Fibroblast of the aortic adventitia (primary cell): ENCODE data around the gene CYGB. TPM values are rescaled to one million over a fixed set of nuclear protein-coding genes. Genes with fewer than 3 reads are reported as not detected.
A peak's percentile ranks its signal among the peaks of the same experiment; 100 is the strongest.
"Not testable (repeated sequence)": the region's sequence is repeated elsewhere in the genome, so short reads cannot be mapped to it uniquely, and the experiment has no call there.

Source experiments
- DNase-seq: peaks from one replicate; pipeline ENCODE4 v3.0.0-alpha.2; 2010; ENCODE audit warnings: low read depth
- H3K4me3 ChIP-seq: 2 replicates; pipeline ENCODE4 v1.5.1; 2011; ENCODE audit warnings: low read depth, mild to moderate bottlenecking, control low read depth, low read length, moderate library complexity
- total RNA-seq: library from RNA; depleted of rRNA; stranded (reverse); fragments of >200 nt; gene quantifications from 2 replicates; pipeline ENCODE4 v1.2.3, GENCODE V29; 2012; ENCODE audit warnings: low replicate concordance
- TF ChIP-seq, protein P1 (sequence below): IDR thresholded peaks from 2 replicates; pipeline ENCODE4 v1.5.1; 2011; ENCODE audit warnings: mild to moderate bottlenecking, low read length, control low read depth, inconsistent platforms; ENCODE audit not compliant: insufficient read depth

The CYGB gene
- total RNA-seq, 1 donor = 35.2 TPM

DNA sequence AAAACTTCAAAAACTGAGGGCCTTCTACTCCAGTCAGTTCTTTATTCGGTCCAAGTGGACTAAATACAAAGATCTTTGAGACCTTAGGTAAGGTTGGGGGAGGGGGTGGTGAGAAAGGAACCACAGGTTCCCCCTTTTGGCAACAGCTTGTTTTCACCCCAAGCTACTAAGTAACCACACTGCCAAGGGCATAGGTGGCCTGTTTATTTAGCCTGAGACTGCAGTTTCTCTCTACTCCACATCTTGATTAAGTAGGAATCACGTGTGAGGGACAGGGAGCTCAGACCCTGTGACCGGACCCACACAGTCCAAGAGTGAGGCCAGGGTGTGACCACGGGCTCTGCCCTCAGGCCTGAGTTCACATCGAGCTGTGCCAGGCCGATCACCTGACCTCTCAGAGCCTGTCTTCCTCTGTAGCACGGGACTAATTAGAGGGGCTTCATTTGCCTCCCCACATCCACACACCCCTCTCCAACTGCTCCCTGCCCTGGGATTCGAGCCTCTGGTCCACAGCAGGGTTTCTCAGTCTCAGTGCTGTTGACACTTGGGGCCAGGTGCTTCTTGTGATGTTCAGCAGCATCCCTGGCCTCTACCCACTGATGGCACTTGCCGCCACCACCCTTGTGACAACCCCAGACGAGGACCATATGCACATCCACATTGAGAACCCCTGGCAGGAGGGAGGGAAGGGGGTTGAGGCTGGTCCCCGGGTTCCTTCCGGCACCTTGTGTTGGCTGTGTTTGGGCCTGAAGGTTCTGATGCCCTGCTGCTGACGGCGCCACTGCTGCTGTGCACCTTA, 30.3 kb upstream of the CYGB start:
- no peak for DNase-seq
- TF ChIP-seq, protein P1, sequence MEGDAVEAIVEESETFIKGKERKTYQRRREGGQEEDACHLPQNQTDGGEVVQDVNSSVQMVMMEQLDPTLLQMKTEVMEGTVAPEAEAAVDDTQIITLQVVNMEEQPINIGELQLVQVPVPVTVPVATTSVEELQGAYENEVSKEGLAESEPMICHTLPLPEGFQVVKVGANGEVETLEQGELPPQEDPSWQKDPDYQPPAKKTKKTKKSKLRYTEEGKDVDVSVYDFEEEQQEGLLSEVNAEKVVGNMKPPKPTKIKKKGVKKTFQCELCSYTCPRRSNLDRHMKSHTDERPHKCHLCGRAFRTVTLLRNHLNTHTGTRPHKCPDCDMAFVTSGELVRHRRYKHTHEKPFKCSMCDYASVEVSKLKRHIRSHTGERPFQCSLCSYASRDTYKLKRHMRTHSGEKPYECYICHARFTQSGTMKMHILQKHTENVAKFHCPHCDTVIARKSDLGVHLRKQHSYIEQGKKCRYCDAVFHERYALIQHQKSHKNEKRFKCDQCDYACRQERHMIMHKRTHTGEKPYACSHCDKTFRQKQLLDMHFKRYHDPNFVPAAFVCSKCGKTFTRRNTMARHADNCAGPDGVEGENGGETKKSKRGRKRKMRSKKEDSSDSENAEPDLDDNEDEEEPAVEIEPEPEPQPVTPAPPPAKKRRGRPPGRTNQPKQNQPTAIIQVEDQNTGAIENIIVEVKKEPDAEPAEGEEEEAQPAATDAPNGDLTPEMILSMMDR = no peak
- no peak overlapping the region for H3K4me3 ChIP-seq

DNA sequence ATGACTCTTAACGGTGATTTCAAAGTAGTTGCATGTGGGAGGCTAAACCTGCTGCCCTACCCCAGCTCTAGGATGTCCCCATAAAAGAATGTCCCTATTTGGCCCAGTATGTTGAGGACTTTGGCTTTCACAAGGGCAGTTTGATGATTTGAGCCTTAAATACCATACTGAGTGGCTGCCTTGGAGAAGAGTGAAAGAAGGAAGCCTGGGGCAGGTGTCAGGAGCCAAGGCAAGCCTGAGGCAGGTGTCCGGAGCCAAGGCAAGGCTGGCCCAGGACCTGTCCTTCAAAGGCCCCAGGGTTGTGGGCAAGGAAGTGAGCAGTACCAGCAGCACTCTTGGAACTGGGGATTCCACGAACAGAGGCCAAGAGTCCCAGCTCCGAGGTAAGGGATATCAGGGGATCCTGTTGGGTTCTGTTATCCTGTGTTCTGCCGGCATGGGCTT, 29.5 kb upstream of the CYGB start:
- no peak for DNase-seq
- no peak overlapping the region for H3K4me3 ChIP-seq
- TF ChIP-seq, protein P1 = no peak

GRCh38 chr17:76566613-76566943, 29.1 kb upstream of the CYGB start:
- TF ChIP-seq, protein P1 = no peak
- no peak overlapping the region for H3K4me3 ChIP-seq
- no peak for DNase-seq

DNA sequence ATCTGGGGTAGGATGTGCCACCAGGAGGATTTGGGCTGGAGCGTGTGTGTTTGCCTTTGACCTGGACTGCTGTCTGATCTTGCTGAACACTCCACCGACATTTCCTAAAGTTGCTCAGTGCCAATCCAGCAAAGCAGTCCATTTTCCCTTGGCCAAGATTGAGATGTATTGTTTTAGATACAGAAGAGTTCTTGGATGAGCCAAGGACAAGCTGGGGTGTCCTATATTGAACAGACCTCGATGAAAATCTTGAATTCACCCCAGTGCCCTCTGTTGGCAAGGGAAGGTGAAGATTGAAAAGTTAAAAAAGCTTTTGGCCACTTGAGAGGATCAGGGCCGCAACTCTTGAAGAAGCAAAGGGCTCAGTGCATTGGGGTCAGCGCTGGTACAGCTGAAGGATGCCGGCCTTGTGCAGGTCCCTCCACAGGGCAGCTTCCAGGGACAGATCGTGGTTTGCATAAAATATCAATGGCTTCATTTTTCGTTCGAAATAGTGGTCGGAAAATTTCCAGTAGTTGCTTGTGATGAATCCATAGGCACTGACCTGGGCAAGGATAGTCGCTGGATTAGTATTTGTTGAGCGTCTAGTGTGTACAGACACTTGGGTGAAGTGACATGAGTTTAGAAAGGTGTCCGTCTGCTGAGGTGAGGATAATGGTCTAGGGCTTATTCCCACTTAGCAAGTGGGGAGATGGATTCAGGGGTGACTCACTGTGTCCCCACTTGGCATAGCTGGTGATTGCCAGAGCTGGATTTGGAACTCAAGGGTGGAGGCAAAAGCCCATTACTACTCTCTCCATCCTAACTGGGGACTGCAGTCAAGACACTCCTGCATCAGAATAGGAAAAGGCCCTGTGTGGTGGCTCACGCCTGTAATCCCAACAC, 28.5 kb upstream of the CYGB start:
- TF ChIP-seq, protein P1 = no peak
- no peak overlapping the region for H3K4me3 ChIP-seq

DNA sequence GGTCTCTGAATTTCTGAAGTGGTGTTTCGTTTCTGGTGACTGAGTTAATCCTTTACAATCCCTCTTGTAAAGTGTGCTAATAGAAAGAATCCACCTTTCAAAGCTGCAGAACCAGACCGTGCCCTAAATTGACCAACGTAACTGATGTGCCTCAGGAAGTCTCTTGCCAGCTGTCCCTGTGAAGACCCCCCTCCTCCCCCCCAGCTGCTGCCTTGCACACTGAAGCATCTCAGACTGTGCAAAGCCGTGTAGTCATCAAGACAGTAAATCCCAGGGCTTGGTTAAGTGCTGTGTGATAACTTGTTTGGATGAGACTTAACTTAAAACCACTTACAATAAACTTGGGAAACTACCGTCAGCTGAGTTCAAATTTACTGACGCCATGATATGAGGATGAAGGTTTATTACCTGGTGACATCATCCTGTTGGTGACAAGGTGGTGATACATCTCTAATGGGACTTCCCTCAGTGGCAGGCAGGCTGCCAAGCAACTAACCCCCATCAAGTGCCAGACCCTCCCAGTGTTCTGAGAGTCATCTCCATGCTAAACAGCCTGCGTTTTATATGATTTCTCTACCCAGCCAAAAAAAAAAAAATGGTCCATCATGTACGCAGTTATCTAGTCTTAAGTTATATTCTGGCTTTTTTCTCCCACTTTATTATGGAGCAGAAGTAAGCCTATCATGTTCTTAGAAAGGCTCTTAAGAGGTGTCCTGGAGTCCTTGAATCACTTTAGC, 27.6 kb upstream of the CYGB start:
- not testable (repeated sequence) for H3K4me3 ChIP-seq, DNase-seq

More for the DNA sequence above, 28.5 kb upstream of the CYGB start:
- no peak for DNase-seq

GRCh38 chr17:76563359-76563758, 25.9 kb upstream of the CYGB start:
- not testable (repeated sequence) for DNase-seq, H3K4me3 ChIP-seq

DNA sequence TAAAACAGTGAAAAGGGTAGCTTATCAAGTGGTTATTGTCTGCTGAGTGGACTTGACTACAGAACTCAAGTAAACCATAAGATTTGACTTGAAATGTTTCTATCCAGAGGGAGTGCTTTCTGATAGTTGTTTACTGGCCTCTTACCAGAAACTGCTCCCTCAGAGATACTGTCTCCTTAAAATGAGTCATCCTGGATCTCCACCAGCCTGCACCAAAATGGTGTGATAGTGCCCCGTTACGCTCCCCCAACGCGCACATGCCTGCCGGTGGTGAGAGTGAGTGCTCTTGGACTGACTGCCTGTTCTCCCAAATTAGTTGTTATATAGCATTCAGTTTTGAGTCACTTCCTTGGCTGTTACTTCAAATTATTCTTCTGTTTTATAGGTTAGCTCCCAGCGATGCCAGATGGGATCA, 25.2 kb upstream of the CYGB start:
- TF ChIP-seq, protein P1 = no peak
- H3K4me3 ChIP-seq = no peak overlapping the region
- peak; percentile 79 for DNase-seq
